OCI-LY1 (cell line): ENCODE results near the gene RBKS.

Source experiments
- H2AFZ ChIP-seq: fragments of 200-600 bp; sonication (generic), shearing (Covaris generic); 2 replicates; pipeline ENCODE4 v1.6.0; 2014; ENCODE audit warnings: antibody characterized with exemption, mild to moderate bottlenecking, low read length
- H3F3A ChIP-seq: fragments of 200-600 bp; sonication (generic), shearing (Covaris generic); 2 replicates; pipeline ENCODE4 v1.6.0; 2014; ENCODE audit warnings: mild to moderate bottlenecking, antibody characterized with exemption, low read length, moderate library complexity; ENCODE audit not compliant: insufficient read depth
- H3K27ac ChIP-seq: fragments of 200-600 bp; sonication (generic); 2 replicates; pipeline ENCODE4 v1.5.1; 2014; ENCODE audit warnings: low read length, mixed run types, mild to moderate bottlenecking, low read depth; ENCODE audit not compliant: poor library complexity, severe bottlenecking
- H3K27me3 ChIP-seq: fragments of 200-600 bp; sonication (generic); 2 replicates; pipeline ENCODE4 v1.6.0; 2014; ENCODE audit warnings: antibody characterized with exemption, mild to moderate bottlenecking, low read length, moderate library complexity; ENCODE audit not compliant: insufficient read depth
- H3K36me3 ChIP-seq: fragments of 200-600 bp; sonication (generic); 2 replicates; pipeline ENCODE4 v1.6.1; 2014; ENCODE audit warnings: mild to moderate bottlenecking, antibody characterized with exemption, low read length, moderate library complexity, mixed read lengths; ENCODE audit not compliant: insufficient read depth
- H3K4me1 ChIP-seq: fragments of 200-600 bp; sonication (generic); 2 replicates; pipeline ENCODE4 v1.5.1; 2014; ENCODE audit warnings: mild to moderate bottlenecking, low read length, moderate library complexity; ENCODE audit not compliant: insufficient read depth, severe bottlenecking
- H3K4me2 ChIP-seq: fragments of 200-600 bp; sonication (generic), shearing (Covaris generic); 2 replicates; pipeline ENCODE4 v1.6.1; 2014; ENCODE audit warnings: low read length
- H3K4me3 ChIP-seq: fragments of 200-600 bp; sonication (generic); 2 replicates; pipeline ENCODE4 v1.5.1; 2014; ENCODE audit warnings: low read length, low read depth, mild to moderate bottlenecking, mixed read lengths; ENCODE audit not compliant: poor library complexity, severe bottlenecking
- H3K79me2 ChIP-seq: fragments of 200-600 bp; shearing (Covaris generic); 2 replicates; pipeline ENCODE4 v1.6.1; 2016; ENCODE audit warnings: mixed run types, low read length, mixed read lengths; ENCODE audit not compliant: insufficient read depth
- H3K9ac ChIP-seq: fragments of 200-600 bp; sonication (generic), shearing (Covaris generic); 2 replicates; pipeline ENCODE4 v1.6.1; 2014; ENCODE audit warnings: mild to moderate bottlenecking, low read length, mixed read lengths
- H3K9me2 ChIP-seq: fragments of 200-600 bp; sonication (generic), shearing (Covaris generic); 2 replicates; pipeline ENCODE4 v1.6.1; 2014; ENCODE audit warnings: low read depth, mild to moderate bottlenecking, low read length, mixed read lengths
- H3K9me3 ChIP-seq: fragments of 200-600 bp; shearing (Covaris generic); 2 replicates; pipeline ENCODE4 v1.6.1; 2014; ENCODE audit warnings: low read length, mixed read lengths
- H4K20me1 ChIP-seq: fragments of 200-600 bp; sonication (generic), shearing (Covaris generic); 2 replicates; pipeline ENCODE4 v1.6.0; 2016; ENCODE audit warnings: mild to moderate bottlenecking, low read length; ENCODE audit not compliant: insufficient read depth
- CTCF ChIP-seq: fragments of 200-600 bp; sonication (generic), shearing (Covaris generic); IDR thresholded peaks from 2 replicates; pipeline ENCODE4 v1.5.1; 2017; ENCODE audit warnings: mild to moderate bottlenecking, antibody characterized with exemption, low read length, moderate library complexity, mixed read lengths
- EZH2 ChIP-seq: fragments of 200-600 bp; sonication (generic), shearing (Covaris generic); IDR thresholded peaks from 2 replicates; pipeline ENCODE4 v1.8.0; 2017; ENCODE audit warnings: borderline replicate concordance, mixed run types, mild to moderate bottlenecking, antibody characterized with exemption, low read length, moderate library complexity, mixed read lengths

The RBKS gene

DNA sequence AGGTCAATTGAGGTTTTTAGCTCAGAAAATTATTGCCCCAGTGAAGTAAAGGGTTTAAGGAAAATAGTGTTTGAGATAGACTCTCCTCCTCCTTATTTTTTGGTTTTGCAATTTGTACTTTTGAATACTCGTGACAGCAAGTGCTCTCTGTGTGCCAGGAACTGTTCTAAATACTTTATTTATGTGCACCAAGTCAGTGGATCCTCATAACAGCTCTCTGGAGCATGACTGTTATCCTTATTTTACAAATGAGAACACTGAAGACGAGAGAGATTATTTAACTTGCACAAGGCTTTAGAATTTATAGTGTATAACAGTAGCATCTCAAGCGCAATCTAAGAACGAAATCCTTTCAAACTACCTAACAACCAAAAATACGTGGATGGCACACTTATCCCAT lies 25.0 kb upstream of the RBKS start:
- H3K4me3 ChIP-seq = no peak overlapping the region
- no peaks in the 10 kb centered on the region for H3F3A ChIP-seq
- H3K27ac ChIP-seq = no peak overlapping the region
- no peaks in the 10 kb centered on the region for H3K36me3 ChIP-seq
- H3K4me2 ChIP-seq = no peak overlapping the region
- TF ChIP-seq EZH2 (no peak), CTCF (no peak)
- H4K20me1 ChIP-seq = no peaks in the 10 kb centered on the region
- H3K4me1 ChIP-seq = peaks cover 10% of the 10 kb centered on the region
- no peak overlapping the region for H2AFZ ChIP-seq
- H3K27me3 ChIP-seq = no peaks in the 10 kb centered on the region
- no peaks in the 10 kb centered on the region for H3K79me2 ChIP-seq
- no peaks in the 10 kb centered on the region for H3K9me2 ChIP-seq
- no peaks in the 10 kb centered on the region for H3K9me3 ChIP-seq
- no peak overlapping the region for H3K9ac ChIP-seq

DNA sequence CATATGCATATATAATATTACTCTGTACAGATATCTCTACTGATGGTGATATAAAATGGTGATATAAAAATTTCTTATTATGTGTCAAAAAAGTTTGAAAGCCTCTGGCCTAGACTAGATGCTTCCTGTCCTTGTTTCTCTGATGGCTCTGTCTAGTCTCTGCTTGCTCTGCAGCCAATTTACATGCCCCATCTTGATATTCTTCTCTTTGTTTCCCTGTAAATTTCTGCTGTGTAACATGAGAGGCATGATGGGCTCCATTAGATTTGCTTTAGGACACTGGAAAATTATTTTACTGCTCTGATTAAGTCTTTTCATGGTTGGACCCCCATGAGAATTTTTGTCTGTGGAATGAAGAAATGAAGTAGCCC lies 24.6 kb upstream of the RBKS start:
- Histone ChIP-seq H4K20me1 (no peaks in the 10 kb centered on the region), H2AFZ (no peak overlapping the region), H3K9ac (no peak overlapping the region), H3K4me3 (no peak overlapping the region), H3K27me3 (no peaks in the 10 kb centered on the region), H3K4me1 (peaks cover 9% of the 10 kb centered on the region), H3K4me2 (no peak overlapping the region), H3K36me3 (no peaks in the 10 kb centered on the region), H3K9me3 (no peaks in the 10 kb centered on the region), H3F3A (no peaks in the 10 kb centered on the region), H3K27ac (no peak overlapping the region), H3K79me2 (no peaks in the 10 kb centered on the region), H3K9me2 (no peaks in the 10 kb centered on the region)
- no peak for TF ChIP-seq CTCF
- no peak for TF ChIP-seq EZH2

GRCh38 chr2:27914041-27914804 lies 24.0 kb upstream of the RBKS start:
- Histone ChIP-seq H2AFZ (no peak overlapping the region), H3K27ac (no peak overlapping the region), H3K4me3 (no peak overlapping the region), H4K20me1 (no peaks in the 10 kb centered on the region), H3K9me3 (no peaks in the 10 kb centered on the region), H3F3A (no peaks in the 10 kb centered on the region), H3K79me2 (no peaks in the 10 kb centered on the region; the same call in 1 of the 2 replicates), H3K4me2 (no peak overlapping the region), H3K9ac (no peak overlapping the region), H3K36me3 (no peaks in the 10 kb centered on the region), H3K27me3 (no peaks in the 10 kb centered on the region), H3K9me2 (no peaks in the 10 kb centered on the region), H3K4me1 (peaks cover 9% of the 10 kb centered on the region)
- no peak for TF ChIP-seq EZH2
- no peak for TF ChIP-seq CTCF
